Measurements from ENCODE around the gene CSNK1D. TPM values are rescaled to one million over a fixed set of nuclear protein-coding genes. Genes with fewer than 3 reads are reported as not detected.
A peak's percentile ranks its signal among the peaks of the same experiment; 100 is the strongest.

CSNK1D gene
- total RNA-seq, 1 donor from 2014 or later, result 118 TPM

DNA sequence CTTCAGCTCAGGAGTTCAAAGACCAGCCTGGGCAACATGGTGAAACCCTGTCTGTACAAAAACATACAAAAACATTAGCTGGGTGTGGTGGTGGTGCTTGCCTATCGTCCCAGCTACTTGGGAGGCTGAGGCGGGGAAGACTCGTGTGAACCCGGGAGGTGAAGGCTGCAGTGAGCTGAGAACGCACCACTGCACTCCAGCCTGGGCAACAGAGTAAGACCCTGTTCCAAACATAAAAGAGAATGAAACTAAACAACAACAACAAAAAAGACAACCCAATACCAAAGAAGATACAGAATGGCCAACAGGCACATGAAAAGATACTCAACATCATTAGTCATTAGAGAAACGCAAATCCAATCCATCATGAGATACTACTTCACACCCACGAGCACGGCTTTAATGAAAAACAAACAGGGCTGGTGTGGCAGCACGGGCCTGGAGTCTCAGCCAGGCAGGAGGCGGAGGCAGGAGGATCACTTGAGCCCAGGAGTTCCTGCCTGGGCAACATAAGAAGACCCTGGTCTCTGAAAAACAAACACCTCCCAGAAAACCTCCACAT lies 52.1 kb downstream of the CSNK1D start:
- Mint-ChIP-seq H3K4me1 (ENCODE audit: unreplicated experiment) (peaks cover 22% of the 10 kb centered on the region), H3K4me3 (ENCODE audit: unreplicated experiment) (no peak overlapping the region), H3K36me3 (ENCODE audit: unreplicated experiment) (no peaks in the 10 kb centered on the region), H3K27ac (ENCODE audit: unreplicated experiment) (no peak overlapping the region), H3K27me3 (ENCODE audit: unreplicated experiment) (no peaks in the 10 kb centered on the region), H3K9me3 (ENCODE audit: unreplicated experiment) (no peaks in the 10 kb centered on the region)
- TF ChIP-seq, protein P1, sequence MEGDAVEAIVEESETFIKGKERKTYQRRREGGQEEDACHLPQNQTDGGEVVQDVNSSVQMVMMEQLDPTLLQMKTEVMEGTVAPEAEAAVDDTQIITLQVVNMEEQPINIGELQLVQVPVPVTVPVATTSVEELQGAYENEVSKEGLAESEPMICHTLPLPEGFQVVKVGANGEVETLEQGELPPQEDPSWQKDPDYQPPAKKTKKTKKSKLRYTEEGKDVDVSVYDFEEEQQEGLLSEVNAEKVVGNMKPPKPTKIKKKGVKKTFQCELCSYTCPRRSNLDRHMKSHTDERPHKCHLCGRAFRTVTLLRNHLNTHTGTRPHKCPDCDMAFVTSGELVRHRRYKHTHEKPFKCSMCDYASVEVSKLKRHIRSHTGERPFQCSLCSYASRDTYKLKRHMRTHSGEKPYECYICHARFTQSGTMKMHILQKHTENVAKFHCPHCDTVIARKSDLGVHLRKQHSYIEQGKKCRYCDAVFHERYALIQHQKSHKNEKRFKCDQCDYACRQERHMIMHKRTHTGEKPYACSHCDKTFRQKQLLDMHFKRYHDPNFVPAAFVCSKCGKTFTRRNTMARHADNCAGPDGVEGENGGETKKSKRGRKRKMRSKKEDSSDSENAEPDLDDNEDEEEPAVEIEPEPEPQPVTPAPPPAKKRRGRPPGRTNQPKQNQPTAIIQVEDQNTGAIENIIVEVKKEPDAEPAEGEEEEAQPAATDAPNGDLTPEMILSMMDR (IDR thresholded peaks at IDR 0.05), result no peak
- no peak for DNase-seq (ENCODE audit: extremely low spot score, unreplicated experiment)

DNA sequence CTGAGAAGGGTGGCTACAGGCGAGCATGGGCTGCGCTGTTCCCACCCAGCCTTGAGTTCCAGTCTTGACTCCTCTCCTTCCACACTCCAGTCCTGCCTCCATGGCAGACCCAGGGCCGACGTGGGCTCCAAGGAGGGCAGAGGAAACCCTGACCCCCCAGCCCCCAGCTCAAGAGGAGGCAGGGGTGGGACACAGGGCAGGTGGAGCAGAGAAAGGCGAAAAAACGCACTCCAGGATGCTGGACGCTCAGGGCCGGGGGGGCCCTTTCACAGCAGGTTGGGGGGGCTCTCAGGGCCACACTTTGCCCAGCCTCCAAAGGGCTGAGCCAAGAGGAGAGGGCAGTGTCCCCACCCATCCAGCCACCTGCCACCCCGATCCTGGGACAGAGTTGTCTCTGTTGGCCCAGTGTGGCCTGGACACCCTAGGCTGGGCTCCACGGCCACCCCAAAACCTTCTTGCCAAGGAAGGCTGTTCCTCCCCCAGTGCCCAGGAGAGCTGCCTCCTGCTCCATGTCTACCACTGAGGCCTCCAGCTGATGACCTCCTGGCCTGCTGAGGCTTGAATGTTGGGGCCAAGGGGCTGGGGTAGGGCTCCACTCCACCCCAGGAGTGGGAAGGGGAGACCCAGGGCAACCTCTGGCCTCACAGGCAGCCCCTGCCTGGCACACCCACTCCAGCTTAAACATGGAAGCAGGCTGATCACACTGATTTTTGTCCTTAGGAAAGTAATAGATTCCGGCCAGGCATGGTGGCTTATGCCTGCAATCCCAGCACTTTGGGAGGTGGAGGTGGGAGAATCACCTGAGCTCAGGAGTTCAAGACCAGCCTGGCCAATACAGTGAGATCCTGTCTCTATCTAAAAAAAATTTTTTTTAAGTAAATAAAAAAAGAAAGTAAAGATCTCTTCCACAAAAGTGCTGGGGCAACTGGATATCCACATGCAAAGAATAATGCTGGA lies 53.5 kb downstream of the CSNK1D start:
- Mint-ChIP-seq H3K27me3 (ENCODE audit: unreplicated experiment) (no peaks in the 10 kb centered on the region), H3K36me3 (ENCODE audit: unreplicated experiment) (no peaks in the 10 kb centered on the region), H3K4me1 (ENCODE audit: unreplicated experiment) (peaks cover 28% of the 10 kb centered on the region), H3K9me3 (ENCODE audit: unreplicated experiment) (no peaks in the 10 kb centered on the region), H3K4me3 (ENCODE audit: unreplicated experiment) (no peak overlapping the region), H3K27ac (ENCODE audit: unreplicated experiment) (no peak overlapping the region)
- DNase-seq (ENCODE audit: extremely low spot score, unreplicated experiment), result no peak
- TF ChIP-seq, protein P1 (IDR thresholded peaks at IDR 0.05), result no peak

DNA sequence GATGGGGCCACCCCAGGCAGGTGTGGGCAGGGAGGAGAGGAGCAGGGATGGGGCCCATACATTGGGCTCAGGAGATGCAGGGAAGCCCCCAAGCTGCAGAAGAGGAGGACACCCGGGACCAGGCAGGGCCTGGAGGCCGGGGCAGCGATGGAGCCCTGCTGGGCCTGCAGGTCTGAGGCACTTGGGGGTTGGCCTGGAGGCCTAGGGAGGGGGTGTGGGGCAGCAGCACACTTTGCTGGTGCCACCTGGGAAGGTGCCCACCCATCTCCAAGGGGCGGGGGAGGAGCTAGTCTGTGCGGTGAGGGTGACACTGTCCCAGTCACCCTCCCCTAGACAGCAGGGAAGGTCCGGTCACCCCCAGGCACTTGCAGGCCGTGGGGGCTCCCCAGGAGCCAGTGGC lies 54.4 kb downstream of the CSNK1D start:
- Mint-ChIP-seq H3K4me1 (ENCODE audit: unreplicated experiment) (peaks cover 33% of the 10 kb centered on the region), H3K4me3 (ENCODE audit: unreplicated experiment) (no peak overlapping the region), H3K36me3 (ENCODE audit: unreplicated experiment) (no peaks in the 10 kb centered on the region), H3K27ac (ENCODE audit: unreplicated experiment) (peak overlapping the region; percentile 54), H3K27me3 (ENCODE audit: unreplicated experiment) (no peaks in the 10 kb centered on the region), H3K9me3 (ENCODE audit: unreplicated experiment) (no peaks in the 10 kb centered on the region)
- TF ChIP-seq, protein P1 (IDR thresholded peaks at IDR 0.05), result no peak
- peak; percentile 83 for DNase-seq (ENCODE audit: extremely low spot score, unreplicated experiment)

DNA sequence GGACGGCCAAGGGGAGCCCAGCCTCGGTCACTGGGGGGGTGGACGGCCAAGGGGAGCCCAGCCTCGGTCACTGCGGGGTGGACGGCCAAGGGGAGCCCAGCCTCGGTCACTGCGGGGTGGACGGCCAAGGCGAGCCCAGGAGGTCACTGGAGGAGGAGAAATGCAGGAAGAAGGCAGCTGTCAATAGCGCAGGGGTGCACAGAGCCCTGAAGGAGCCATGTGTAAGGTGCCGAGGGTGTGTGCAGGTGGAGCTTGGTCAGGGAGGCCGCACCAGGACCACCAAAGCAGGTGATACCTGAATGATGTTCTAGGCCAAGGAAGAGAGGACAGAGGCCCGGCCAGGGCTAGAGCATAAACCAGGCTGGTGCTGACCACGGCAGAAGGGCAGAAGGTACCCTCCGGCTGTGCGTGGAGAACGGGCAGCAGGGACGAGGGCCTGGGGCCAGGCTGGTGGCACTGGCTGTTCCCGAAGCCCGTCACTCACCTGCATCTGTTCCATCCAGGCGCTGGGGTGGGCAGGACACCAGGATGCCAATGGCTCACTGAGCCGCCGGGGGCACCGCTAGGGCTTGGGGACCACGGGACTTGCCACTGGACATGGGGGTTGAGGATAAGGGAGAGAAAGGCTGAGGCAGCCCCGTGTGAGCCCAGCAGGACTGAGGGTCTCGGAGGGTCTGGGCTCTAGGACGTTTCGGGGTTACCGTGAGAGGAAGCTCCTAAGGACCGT lies 55.0 kb downstream of the CSNK1D start:
- Mint-ChIP-seq H3K4me3 (ENCODE audit: unreplicated experiment) (no peak overlapping the region), H3K27ac (ENCODE audit: unreplicated experiment) (peak overlapping the region; percentile 54), H3K27me3 (ENCODE audit: unreplicated experiment) (no peaks in the 10 kb centered on the region), H3K4me1 (ENCODE audit: unreplicated experiment) (peaks cover 36% of the 10 kb centered on the region), H3K36me3 (ENCODE audit: unreplicated experiment) (no peaks in the 10 kb centered on the region), H3K9me3 (ENCODE audit: unreplicated experiment) (no peaks in the 10 kb centered on the region)
- TF ChIP-seq, protein P1 (IDR thresholded peaks at IDR 0.05), result no peak
- peak; percentile 81 for DNase-seq (ENCODE audit: extremely low spot score, unreplicated experiment)
